ENCODE measurements around the gene ACSL5. TPM values are rescaled to one million over a fixed set of nuclear protein-coding genes. Genes with fewer than 3 reads are reported as not detected.
"Not testable (repeated sequence)": the region's sequence is repeated elsewhere in the genome, so short reads cannot be mapped to it uniquely, and the experiment has no call there.

The ACSL5 gene
- total RNA-seq, 4 donors from 2014 or later, result 2.2 to 7.0 (median 4.4) TPM

DNA sequence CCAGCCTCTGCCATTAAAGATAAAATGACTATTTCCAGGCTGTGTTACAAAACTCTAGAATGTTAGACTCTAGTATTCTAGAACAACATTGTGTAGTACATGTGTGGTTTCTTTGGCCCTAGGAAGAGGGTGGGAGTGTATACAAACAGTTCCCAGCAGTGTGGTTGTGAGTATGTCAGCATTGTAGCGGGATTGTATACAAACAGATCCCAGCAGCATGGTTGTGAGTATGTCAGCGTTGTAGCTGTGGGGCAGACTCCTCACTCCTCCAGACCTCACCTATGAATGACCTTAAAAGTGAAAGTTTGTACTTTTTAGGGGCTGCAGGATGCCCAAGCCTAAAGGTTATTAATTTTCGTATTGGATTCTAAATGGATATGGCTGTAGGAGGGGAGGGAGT is 6.9 kb upstream of the ACSL5 start:
- DNase-seq (ENCODE audit: low spot score in 2 of 2), result no peak
- TF ChIP-seq, protein P1, sequence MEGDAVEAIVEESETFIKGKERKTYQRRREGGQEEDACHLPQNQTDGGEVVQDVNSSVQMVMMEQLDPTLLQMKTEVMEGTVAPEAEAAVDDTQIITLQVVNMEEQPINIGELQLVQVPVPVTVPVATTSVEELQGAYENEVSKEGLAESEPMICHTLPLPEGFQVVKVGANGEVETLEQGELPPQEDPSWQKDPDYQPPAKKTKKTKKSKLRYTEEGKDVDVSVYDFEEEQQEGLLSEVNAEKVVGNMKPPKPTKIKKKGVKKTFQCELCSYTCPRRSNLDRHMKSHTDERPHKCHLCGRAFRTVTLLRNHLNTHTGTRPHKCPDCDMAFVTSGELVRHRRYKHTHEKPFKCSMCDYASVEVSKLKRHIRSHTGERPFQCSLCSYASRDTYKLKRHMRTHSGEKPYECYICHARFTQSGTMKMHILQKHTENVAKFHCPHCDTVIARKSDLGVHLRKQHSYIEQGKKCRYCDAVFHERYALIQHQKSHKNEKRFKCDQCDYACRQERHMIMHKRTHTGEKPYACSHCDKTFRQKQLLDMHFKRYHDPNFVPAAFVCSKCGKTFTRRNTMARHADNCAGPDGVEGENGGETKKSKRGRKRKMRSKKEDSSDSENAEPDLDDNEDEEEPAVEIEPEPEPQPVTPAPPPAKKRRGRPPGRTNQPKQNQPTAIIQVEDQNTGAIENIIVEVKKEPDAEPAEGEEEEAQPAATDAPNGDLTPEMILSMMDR (IDR thresholded peaks at IDR 0.05), result no peak
- no peak for TF ChIP-seq POLR2A (IDR thresholded peaks at IDR 0.05)
- 87 to 92% methylated on average over 3 of the region's 3 CpGs for WGBS, 2 donors

DNA sequence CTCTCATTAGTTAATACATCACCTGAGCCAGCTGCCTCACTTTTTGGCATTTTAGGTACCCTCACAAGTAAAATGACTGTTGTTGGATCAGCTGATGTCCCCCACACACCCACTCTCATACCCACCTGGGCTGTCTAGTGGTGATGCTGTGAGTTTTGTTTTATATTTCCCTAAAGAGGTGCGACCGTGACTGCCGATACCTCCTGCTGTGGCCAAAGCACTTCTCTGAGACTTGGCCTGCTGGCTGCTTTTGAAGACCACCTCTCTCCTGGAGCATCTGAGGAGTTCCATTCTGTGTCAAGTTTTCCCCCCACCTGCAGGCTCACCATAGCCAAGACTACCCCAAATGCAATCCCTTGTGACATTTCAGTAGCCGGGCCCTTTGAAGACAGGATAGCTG is 6.4 kb upstream of the ACSL5 start:
- TF ChIP-seq, protein P1 (IDR thresholded peaks at IDR 0.05), result no peak
- no peak for TF ChIP-seq POLR2A (IDR thresholded peaks at IDR 0.05)
- 100% methylated on average over 4 of the region's 4 CpGs for WGBS, 2 donors
- no peak for DNase-seq (ENCODE audit: low spot score in 2 of 2)
- no peak overlapping the region for H3K4me3 ChIP-seq (ENCODE audit: low read depth, poor library complexity, severe bottlenecking)
- intact Hi-C loops (cut with DNase I; ENCODE audit: low total_unique reads), result no loop called here

More for the DNA sequence above, 6.9 kb upstream of the ACSL5 start:
- H3K4me3 ChIP-seq (ENCODE audit: low read depth, poor library complexity, severe bottlenecking), result no peak overlapping the region
- intact Hi-C loops (cut with DNase I; ENCODE audit: low total_unique reads), result no loop called here

DNA sequence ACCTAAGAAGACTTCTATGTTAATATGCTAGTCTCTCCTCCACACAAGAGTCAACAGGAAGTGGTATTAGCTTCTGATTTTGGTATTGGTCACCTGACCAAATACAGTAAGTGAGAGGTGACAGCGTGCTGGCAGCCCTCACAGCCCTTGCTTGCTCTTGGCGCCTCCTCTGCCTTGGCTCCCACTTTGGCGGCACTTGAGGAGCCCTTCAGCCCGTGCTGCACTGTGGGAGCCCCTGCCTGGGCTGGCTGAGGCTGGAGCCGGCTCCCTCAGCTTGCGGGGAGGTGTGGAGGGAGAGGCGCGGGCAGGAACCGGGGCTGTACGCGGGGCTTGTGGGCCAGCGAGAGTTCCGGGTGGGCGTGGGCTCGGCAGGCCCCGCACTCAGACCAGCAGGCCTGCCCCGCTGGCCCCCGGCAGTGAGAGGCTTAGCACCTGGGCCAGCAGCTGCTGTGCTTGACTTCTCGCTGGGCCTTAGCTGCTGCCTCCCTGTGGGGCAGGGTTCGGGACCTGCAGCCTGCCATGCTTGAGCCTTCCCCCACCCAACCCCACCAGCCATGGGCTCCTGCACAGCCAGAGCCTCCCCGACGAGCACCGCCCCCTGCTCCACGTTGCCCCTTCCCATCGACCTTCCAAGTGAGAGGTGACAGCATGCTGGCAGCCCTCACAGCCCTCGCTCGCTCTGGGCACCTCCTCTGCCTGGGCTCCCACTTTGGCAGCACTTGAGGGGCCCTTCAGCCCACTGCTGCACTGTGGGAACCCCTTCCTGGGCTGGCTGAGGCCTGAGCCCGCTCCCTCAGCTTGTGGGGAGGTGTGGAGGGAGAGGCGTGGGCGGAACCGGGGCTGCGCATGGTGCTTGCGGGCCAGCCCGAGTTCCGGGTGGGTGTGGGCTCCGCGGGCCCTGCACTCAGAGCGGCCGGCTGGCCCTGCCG is 4.2 kb upstream of the ACSL5 start:
- no peak for TF ChIP-seq POLR2A (IDR thresholded peaks at IDR 0.05)
- TF ChIP-seq, protein P1 (IDR thresholded peaks at IDR 0.05), result no peak
- 87% methylated on average over 32 to 37 of the region's 40 CpGs for WGBS, 2 donors
- no peak overlapping the region for H3K4me3 ChIP-seq (ENCODE audit: low read depth, poor library complexity, severe bottlenecking)
- intact Hi-C loops (cut with DNase I; ENCODE audit: low total_unique reads), result no loop called here
- DNase-seq (ENCODE audit: low spot score in 2 of 2), result no peak

DNA sequence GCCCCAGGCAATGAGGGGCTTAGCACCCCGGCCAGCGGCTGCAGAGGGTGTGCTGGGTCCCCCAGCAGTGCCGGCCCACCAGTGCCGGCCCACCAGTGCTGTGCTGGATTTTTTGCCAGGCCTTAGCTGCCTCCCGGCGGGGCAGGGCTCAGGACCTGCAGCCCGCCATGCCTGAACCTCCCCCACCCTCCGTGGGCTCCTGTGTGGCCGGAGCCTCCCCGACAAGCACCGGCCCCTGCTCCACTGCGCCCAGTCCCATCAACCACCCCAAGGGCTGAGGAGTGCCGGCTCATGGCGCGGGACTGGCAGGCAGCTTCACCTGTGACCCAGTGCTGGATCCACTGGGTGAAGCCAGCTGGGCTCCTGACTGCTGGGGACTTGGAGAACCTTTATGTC is 3.5 kb upstream of the ACSL5 start:
- 92 to 96% methylated on average over 2 to 13 of the region's 15 CpGs for WGBS, 2 donors
- no peak overlapping the region for H3K4me3 ChIP-seq (ENCODE audit: low read depth, poor library complexity, severe bottlenecking)
- TF ChIP-seq, protein P1 (IDR thresholded peaks at IDR 0.05), result no peak
- TF ChIP-seq POLR2A (IDR thresholded peaks at IDR 0.05), result no peak
- DNase-seq (ENCODE audit: low spot score in 2 of 2), result no peak
- intact Hi-C loops (cut with DNase I; ENCODE audit: low total_unique reads), result no loop called here

DNA sequence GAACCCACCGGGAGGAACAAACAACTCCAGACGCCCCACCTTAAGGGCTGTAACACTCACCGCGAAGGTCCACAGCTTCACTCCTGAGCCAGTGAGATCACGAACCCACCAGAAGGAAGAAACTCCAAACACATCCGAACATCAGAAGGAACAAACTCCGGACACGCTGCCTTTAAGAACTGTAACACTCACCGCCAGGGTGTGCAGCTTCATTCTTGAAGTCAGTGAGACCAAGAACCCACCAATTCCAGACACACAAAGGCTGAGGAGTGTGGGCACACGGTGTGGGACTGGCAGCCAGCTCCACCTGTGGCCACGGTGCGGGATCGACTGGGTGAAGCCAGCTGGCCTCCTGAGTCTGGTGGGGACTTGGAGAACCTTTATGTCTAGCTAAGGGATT is 2.6 kb upstream of the ACSL5 start:
- not testable (repeated sequence) for DNase-seq (ENCODE audit: low spot score in 2 of 2)

DNA sequence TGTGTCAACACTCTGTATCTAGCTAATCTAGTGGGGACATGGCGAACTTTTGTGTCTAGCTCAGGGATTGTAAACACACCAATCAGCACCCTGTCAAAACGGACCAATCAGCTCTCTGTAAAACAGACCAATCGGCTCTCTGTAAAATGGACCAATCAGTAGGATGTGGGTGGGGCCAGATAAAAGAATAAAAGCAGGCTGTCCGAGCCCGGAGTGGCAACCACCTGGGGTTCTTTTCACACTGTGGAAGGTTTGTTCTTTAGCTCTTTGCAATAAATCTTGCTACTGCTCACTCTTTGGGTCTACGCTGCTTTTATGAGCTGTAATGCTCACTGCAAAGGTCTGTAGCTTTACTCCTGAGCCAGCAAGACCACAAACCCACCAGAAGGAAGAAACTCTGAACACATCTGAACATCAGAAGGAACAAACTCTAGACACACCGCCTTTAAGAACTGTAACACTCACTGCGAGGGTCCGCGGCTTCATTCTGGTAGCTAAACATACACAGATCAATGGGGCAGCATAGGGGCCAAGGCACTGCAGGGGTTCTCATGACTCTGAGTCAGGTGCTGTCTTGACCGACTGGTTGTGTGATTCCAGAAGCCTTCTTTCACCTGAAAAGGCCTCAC is 1.6 kb upstream of the ACSL5 start:
- H3K4me3 ChIP-seq (ENCODE audit: low read depth, poor library complexity, severe bottlenecking); intact Hi-C loops (cut with DNase I; ENCODE audit: low total_unique reads); DNase-seq (ENCODE audit: low spot score in 2 of 2): not testable (repeated sequence)
- 92 to 94% methylated on average over 11 of the region's 11 CpGs for WGBS, 2 donors

More for the DNA sequence above, 2.6 kb upstream of the ACSL5 start:
- H3K4me3 ChIP-seq (ENCODE audit: low read depth, poor library complexity, severe bottlenecking); intact Hi-C loops (cut with DNase I; ENCODE audit: low total_unique reads): not testable (repeated sequence)
- WGBS, 2 donors, result 95 to 97% methylated on average over 13 of the region's 13 CpGs

Data from lower leg skin (tissue), 4 donors.